Karpas-422 (cell line): ENCODE measurements around the gene SLC16A10. TPM values are rescaled to one million over a fixed set of nuclear protein-coding genes. Genes with fewer than 3 reads are reported as not detected.
"Not testable (repeated sequence)": the region's sequence is repeated elsewhere in the genome, so short reads cannot be mapped to it uniquely, and the experiment has no call there.

Experiments
- DNase-seq: peaks from one replicate; pipeline ENCODE4 v3.0.0-alpha.2; 2015
- H2AFZ ChIP-seq: fragments of 200-600 bp; sonication (generic); 2 replicates; pipeline ENCODE4 v1.6.1; 2014; ENCODE audit warnings: antibody characterized with exemption, low read length, mixed read lengths
- H3K27ac ChIP-seq: fragments of 200-600 bp; sonication (generic); 2 replicates; pipeline ENCODE4 v1.5.1; 2014; ENCODE audit warnings: mild to moderate bottlenecking, low read length, moderate library complexity
- H3K27me3 ChIP-seq: fragments of 200-600 bp; sonication (generic); 2 replicates; pipeline ENCODE4 v1.6.1; 2014; ENCODE audit warnings: low read length, mixed read lengths
- H3K36me3 ChIP-seq: fragments of 200-600 bp; sonication (generic); 2 replicates; pipeline ENCODE4 v1.6.1; 2014; ENCODE audit warnings: low read length, mixed read lengths; ENCODE audit not compliant: insufficient read depth
- H3K4me1 ChIP-seq: fragments of 200-600 bp; sonication (generic); 2 replicates; pipeline ENCODE4 v1.6.1; 2014; ENCODE audit warnings: mild to moderate bottlenecking, low read length, mixed read lengths
- H3K4me2 ChIP-seq: fragments of 200-600 bp; sonication (generic); 2 replicates; pipeline ENCODE4 v1.6.1; 2014; ENCODE audit warnings: low read length, low read depth, mild to moderate bottlenecking; ENCODE audit not compliant: poor library complexity, severe bottlenecking
- H3K4me3 ChIP-seq: fragments of 200-600 bp; sonication (generic); 2 replicates; pipeline ENCODE4 v1.5.1; 2014; ENCODE audit warnings: mild to moderate bottlenecking, antibody characterized with exemption, low read length, mixed read lengths
- H3K79me2 ChIP-seq: fragments of 200-600 bp; sonication (generic); 2 replicates; pipeline ENCODE4 v1.6.1; 2014; ENCODE audit warnings: mild to moderate bottlenecking, low read length, mixed read lengths
- H3K9ac ChIP-seq: fragments of 200-600 bp; sonication (generic); 2 replicates; pipeline ENCODE4 v1.6.0; 2014; ENCODE audit warnings: low read length
- H3K9me2 ChIP-seq: fragments of 200-600 bp; sonication (generic), shearing (Covaris generic); replicated peaks from 2 replicates; pipeline ENCODE4 v1.6.0; 2014; ENCODE audit warnings: mild to moderate bottlenecking, low read length, moderate library complexity; ENCODE audit not compliant: insufficient read depth
- H3K9me3 ChIP-seq: fragments of 300-700, 200-600 bp; sonication (generic); 2 replicates; pipeline ENCODE4 v1.6.1; 2014; ENCODE audit warnings: low read length, mixed read lengths
- H4K20me1 ChIP-seq: fragments of 200-600 bp; sonication (generic); 2 replicates; pipeline ENCODE4 v1.6.1; 2014; ENCODE audit warnings: mild to moderate bottlenecking, antibody characterized with exemption, low read length, low read depth; ENCODE audit not compliant: insufficient read depth
- total RNA-seq: library from RNA; depleted of rRNA; stranded (reverse); fragments of >200 nt; shearing (Covaris generic); gene quantifications from 2 replicates; pipeline ENCODE4 v1.2.3, GENCODE V29; 2014; ENCODE audit warnings: low replicate concordance

SLC16A10 gene
- total RNA-seq, 1 experiment from 2014 or later, result 0.37 TPM

DNA sequence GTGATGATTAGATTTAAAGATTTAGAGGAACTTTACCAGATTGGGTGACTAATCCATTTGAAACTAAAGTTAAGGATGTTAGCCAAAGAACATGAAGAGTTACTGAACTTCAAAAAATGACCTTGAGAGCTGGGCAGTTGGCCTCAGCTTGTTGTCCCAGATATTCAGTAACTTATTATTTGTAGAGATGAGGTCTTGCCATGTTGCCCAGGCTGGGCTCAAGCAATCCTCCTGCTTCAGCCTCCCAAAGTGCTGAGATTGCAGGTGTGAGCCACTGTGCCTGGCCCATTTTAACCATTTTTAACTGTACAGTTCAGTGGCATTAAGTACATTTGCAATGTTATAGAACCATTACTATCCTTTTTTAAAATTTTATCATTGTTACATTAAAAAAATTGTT, 161.5 kb downstream of the SLC16A10 start:
- H3K27me3 ChIP-seq, result no peaks in the 10 kb centered on the region
- H3K4me3 ChIP-seq, result no peak overlapping the region
- no peaks in the 10 kb centered on the region for H3K79me2 ChIP-seq
- H3K9ac ChIP-seq, result no peak overlapping the region
- no peaks in the 10 kb centered on the region for H3K36me3 ChIP-seq
- no peaks in the 10 kb centered on the region for H3K9me2 ChIP-seq
- H3K4me2 ChIP-seq, result no peak overlapping the region
- no peak overlapping the region for H3K27ac ChIP-seq
- no peaks in the 10 kb centered on the region for H3K9me3 ChIP-seq
- H4K20me1 ChIP-seq, result no peaks in the 10 kb centered on the region
- DNase-seq, result no peak
- H2AFZ ChIP-seq, result no peak overlapping the region
- H3K4me1 ChIP-seq, result peaks cover 6% of the 10 kb centered on the region

DNA sequence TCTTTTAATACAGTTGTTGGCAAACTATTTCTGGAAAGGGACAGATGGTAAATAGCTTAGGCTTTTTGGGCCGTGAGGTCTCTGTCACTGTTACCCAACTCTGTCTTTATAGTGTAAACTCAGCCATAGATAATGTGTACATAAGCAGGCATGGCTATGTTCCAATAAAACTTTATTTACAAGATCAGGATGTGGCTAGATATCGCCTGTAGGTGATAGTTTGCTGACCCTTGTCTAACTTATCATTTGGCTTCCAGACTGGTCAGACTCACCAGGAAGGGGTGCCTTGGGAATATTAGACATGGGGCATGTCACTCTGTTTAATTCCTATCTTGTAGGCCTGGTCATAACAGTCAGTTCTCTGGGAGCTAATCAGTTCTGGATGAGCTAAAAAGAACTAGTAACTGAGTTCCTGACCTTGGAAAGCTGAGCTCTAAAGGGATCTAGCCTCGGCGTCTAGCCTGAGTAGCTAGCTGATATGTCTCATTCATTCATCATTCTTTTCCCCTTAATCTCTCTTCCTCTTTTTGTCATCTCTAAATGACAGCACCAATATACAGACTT, 163.6 kb downstream of the SLC16A10 start:
- no peak overlapping the region for H2AFZ ChIP-seq
- H3K36me3 ChIP-seq, result no peaks in the 10 kb centered on the region
- no peaks in the 10 kb centered on the region for H3K27me3 ChIP-seq

DNA sequence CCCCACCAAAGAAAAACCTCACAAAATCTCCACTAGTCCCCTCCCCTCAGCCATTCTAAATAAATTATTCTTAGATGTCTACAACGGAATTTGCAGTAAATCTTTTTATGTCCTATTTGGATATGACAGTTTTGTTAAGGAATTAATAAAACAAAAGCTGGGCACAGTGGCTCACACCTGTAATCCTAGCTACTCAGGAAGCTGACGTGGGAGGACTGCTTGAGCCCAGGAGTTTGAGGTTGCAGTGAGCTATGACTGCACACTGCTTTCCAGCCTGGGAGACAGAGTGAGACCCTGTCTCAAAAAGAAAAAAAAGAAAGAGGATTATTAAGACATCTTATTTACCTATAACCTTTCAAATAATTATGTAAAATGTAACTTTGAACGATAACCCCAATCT, 165.4 kb downstream of the SLC16A10 start:
- no peaks in the 10 kb centered on the region for H3K9me2 ChIP-seq
- no peaks in the 10 kb centered on the region for H4K20me1 ChIP-seq

More for the DNA sequence above, 163.6 kb downstream of the SLC16A10 start:
- Histone ChIP-seq H3K4me3 (no peak overlapping the region), H3K27ac (no peak overlapping the region), H3K9ac (no peak overlapping the region), H3K79me2 (no peaks in the 10 kb centered on the region), H4K20me1 (no peaks in the 10 kb centered on the region), H3K9me3 (no peaks in the 10 kb centered on the region), H3K9me2 (no peaks in the 10 kb centered on the region), H3K4me1 (peaks cover 6% of the 10 kb centered on the region), H3K4me2 (no peak overlapping the region)
- no peak for DNase-seq

GRCh38 chr6:111254004-111254778, 166.9 kb downstream of the SLC16A10 start:
- H3K9me2 ChIP-seq, result no peaks in the 10 kb centered on the region
- no peak overlapping the region for H3K4me3 ChIP-seq
- H3K4me1 ChIP-seq, result peaks cover 11% of the 10 kb centered on the region
- no peaks in the 10 kb centered on the region for H3K9me3 ChIP-seq
- no peak overlapping the region for H3K4me2 ChIP-seq
- no peaks in the 10 kb centered on the region for H3K79me2 ChIP-seq
- no peaks in the 10 kb centered on the region for H4K20me1 ChIP-seq
- no peak for DNase-seq
- H3K36me3 ChIP-seq, result no peaks in the 10 kb centered on the region
- no peak overlapping the region for H3K9ac ChIP-seq
- no peaks in the 10 kb centered on the region for H3K27me3 ChIP-seq
- H2AFZ ChIP-seq, result no peak overlapping the region
- H3K27ac ChIP-seq, result no peak overlapping the region

More for the DNA sequence above, 165.4 kb downstream of the SLC16A10 start:
- Histone ChIP-seq H3K9ac (no peak overlapping the region), H2AFZ (no peak overlapping the region), H3K4me3 (no peak overlapping the region), H3K4me2 (no peak overlapping the region), H3K4me1 (peaks cover 6% of the 10 kb centered on the region), H3K36me3 (no peaks in the 10 kb centered on the region), H3K9me3 (no peaks in the 10 kb centered on the region), H3K79me2 (no peaks in the 10 kb centered on the region), H3K27ac (no peak overlapping the region), H3K27me3 (no peaks in the 10 kb centered on the region)
- no peak for DNase-seq

DNA sequence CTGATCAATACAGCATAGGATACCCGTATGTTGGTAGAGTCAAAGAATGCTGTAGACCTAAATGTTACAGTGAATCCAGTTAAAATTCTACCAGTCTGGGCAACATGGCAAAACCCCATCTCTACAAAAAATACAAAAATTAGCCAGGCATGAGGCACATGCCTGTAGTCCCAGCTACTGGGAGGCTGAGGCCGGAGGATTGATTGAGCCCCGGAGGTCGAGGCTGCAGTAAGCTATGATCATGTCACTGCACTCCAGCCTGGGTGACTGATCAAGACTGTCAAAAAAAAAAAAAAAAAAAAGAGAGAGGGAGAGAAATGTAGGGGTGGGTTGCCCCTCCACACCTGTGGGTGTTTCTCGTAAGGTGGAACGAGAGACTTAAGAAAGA, 167.5 kb downstream of the SLC16A10 start:
- Histone ChIP-seq H3K27me3 (no peaks in the 10 kb centered on the region), H3K79me2 (peaks cover 5% of the 10 kb centered on the region), H3K9me3 (no peaks in the 10 kb centered on the region), H3K4me2 (no peak overlapping the region), H3K9ac (no peak overlapping the region), H3K4me3 (no peak overlapping the region), H3K36me3 (no peaks in the 10 kb centered on the region), H3K4me1 (peaks cover 11% of the 10 kb centered on the region), H2AFZ (no peak overlapping the region), H3K9me2 (no peaks in the 10 kb centered on the region), H4K20me1 (no peaks in the 10 kb centered on the region), H3K27ac (no peak overlapping the region)
- no peak for DNase-seq

DNA sequence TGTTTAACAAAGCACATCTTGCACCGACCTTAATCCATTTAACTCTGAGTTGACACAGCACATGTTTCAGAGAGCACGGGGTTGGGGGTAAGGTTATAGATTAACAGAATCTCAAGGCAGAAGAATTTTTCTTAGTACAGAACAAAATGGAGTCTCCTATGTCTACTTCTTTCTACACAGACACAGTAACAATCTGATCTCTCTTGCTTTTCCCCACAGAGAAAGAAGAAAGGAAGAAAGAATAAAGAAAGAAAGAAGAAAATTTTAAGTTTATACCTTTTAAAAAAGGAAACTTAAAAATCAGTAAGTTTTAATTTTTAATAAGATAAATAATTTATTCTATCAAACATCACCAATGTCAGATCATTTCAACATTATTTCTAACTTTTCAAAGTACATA, 168.5 kb downstream of the SLC16A10 start:
- not testable (repeated sequence) for H3K4me3 ChIP-seq, H3K9me2 ChIP-seq, H3K4me2 ChIP-seq, DNase-seq, H3K27me3 ChIP-seq, H2AFZ ChIP-seq, H3K9ac ChIP-seq, H4K20me1 ChIP-seq, H3K9me3 ChIP-seq, H3K27ac ChIP-seq, H3K36me3 ChIP-seq
- Histone ChIP-seq H3K4me1 (peaks cover 21% of the 10 kb centered on the region), H3K79me2 (peaks cover 16% of the 10 kb centered on the region)

- Histone ChIP-seq H3K79me2 (peaks cover 23% of the 10 kb centered on the region), H4K20me1 (no peaks in the 10 kb centered on the region), H3K27ac (no peak overlapping the region), H3K9ac (no peak overlapping the region), H2AFZ (0 out of 2 replicates have a peak overlapping the region, but pooled peaks have one; percentile 26), H3K4me1 (peaks cover 20% of the 10 kb centered on the region), H3K36me3 (no peaks in the 10 kb centered on the region), H3K4me2 (no peak overlapping the region), H3K4me3 (no peak overlapping the region), H3K9me3 (no peaks in the 10 kb centered on the region), H3K9me2 (no peaks in the 10 kb centered on the region), H3K27me3 (no peaks in the 10 kb centered on the region)
- no peak for DNase-seq
Observed at GRCh38 chr6:111256646-111257045, 169.3 kb downstream of the SLC16A10 start.

DNA sequence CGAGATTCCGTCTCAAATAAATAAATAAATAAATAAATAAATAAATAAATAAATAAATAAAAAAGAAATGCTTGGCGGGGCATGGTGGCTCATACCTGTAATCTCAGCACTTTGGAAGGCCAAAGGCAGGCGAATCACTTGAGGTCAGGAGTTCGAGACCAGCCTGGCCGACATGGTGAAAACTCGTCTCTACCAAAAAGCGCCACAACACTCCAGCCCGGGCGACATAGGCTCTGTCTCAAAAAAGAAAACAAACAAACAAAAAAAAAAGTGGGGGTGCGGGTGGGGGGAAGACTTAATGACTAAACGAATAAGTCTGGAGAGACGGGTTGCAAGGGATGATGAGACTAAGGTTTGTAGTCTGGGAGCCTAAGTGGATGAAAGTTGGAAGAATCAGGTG, 170.7 kb downstream of the SLC16A10 start:
- Histone ChIP-seq H3K4me3 (no peak overlapping the region), H3K27me3 (no peaks in the 10 kb centered on the region), H2AFZ (no peak overlapping the region), H3K9me2 (no peaks in the 10 kb centered on the region), H3K27ac (no peak overlapping the region), H3K36me3 (peaks cover 9% of the 10 kb centered on the region; the same call in 1 of the 2 replicates), H3K4me2 (no peak overlapping the region), H3K9ac (no peak overlapping the region), H4K20me1 (no peaks in the 10 kb centered on the region), H3K9me3 (no peaks in the 10 kb centered on the region), H3K79me2 (peaks cover 37% of the 10 kb centered on the region), H3K4me1 (peaks cover 23% of the 10 kb centered on the region)
- no peak for DNase-seq
